HG03432 (cell line): ENCODE measurements around the gene TNRC18.

Source experiments
- ATAC-seq: cut with Tn5 transposase; IDR thresholded peaks from one replicate; pipeline ENCODE4 v1.9.1; 2021; ENCODE audit warnings: mild to moderate bottlenecking, moderate library complexity; ENCODE audit not compliant: unreplicated experiment

Gene TNRC18

DNA sequence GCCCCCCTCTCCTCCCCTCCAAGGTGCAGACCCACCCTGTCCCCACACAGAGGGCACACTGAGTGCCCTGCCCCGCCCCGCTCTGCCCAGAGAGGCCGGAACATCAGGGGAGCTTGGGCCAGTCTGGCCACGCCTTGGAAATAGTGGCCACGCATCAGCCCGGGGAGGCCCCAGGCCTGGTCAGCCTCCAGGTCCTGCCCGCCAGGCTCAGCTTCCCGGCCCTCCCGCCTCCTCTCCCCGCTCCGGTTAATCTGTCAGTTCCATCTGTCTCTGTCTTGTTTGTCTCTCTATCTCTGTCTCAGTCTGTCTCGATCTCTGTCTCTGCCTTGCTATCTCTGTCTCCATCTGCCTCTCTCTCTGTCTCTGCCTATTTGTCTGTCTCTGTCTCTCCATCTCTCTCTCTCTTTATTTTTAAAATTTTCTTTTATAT is 28.9 kb upstream of the TNRC18 start:
- ATAC-seq, result no peak

DNA sequence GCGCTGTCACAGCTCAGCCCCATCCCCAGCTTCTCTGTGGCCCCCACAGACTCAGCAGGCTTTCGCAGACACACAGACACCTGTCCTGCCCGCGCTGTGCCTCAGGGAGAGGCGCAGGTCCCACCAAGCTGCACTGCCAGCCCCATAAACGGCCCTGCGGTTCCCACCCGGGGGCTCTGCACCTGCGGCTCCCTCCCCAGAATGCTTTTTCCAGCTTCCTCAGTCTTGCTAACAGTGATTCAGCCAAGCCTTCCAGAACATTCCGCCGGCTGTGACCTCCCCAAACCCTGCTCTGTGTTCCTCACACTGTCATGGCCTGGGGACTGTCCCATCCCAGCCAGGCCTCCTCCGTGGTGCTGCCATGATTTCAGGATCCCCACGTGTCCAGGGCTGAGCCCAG is 27.8 kb upstream of the TNRC18 start:
- ATAC-seq, result no peak

DNA sequence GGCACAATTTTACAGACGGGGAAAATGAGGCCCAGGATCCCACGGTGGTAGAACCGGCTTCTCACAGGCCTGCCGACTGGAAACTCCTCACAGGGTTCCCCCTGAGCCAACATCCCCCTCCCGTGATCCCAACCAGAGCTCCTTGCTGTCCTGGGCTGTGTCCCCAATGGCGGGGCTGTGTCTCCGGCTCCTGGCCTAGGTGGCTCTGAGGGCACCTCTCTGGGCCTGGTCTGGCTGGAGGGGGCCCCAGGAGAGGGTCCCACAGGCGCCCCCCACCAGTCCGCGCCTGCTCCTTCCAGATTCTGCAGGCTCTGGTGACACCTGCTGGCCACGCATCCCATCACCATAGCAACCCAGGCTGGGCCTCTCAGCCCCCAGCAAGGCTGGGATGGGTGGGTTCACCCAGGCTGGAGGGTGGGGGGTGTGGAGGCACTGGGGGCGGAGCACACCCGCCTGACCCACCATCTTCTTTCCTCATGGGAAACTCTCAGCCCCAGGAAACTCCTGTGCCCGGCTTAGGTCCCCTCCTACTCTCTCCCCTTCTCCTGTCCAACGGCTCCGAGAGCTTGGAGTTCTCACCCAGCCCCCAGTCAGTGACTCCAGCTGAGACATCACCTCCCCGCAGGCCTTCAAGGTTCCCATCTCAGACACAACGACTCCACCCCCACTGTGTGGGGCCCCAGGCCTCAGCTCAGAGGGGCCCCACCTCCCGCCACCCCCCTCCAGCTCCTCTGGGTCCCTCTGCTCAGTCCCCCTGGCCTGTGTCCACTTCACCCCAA is 27.1 kb upstream of the TNRC18 start:
- ATAC-seq, result no peak

DNA sequence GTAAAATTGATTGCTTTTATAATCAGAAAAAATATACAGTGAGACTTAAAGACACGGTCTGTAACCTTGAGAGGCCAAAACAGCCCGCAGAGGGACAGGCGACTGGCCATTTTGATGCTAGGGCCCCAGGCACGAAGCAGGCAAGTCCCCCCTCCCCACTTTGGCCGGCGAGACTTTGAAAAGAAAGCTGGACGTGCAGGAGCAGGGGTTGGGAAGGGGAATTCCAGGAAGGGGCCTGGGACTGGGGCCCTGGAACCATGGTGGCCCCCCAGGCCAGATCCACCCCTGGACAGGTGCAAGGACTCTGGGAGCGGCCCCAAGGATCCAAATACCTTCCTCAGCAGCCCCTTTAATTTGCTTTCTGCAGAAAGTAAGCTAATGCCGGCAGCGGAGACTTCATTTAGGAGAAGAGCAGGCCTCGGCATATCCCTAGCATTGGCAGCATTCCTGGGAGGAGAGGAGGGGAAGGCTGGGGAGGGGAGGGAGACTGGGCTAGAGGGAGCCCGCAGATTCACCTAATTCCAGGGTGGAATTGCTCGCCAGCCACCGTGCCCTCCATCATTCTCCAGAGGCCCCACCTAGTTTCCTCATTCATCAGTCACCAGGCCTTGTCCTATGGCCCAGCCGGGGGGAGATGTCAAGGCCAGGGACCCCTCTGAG is 24.9 kb upstream of the TNRC18 start:
- no peak for ATAC-seq

DNA sequence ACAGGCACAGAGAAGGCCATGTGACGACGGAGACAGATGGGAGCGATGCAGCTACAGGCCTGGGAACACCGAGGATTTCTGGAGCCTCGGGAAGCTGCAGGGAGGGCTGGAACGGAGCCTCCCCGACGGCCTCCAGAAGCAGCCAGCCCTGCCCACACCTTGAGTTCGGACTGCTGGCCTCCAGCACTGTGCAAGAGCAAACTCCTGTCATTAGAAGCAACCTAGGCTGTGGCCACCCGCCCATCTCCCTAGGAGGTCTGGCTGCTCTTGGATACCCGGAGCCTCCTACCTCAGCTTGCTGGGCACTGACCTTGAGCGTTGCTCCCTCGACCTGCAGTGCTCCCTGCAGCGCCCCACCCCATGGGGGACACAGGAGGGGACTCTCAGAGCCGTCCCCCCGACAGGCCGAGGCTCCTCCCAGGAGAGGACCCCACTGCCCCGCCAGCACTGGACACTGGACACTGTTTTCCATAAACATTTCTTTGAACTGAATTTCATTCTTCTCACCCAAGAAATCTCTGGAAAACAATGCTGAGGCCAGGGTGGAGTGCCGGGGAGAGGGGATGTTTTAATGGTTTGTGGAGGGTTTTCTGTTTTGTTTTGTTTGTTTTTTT is 22.5 kb upstream of the TNRC18 start:
- ATAC-seq, result no peak

DNA sequence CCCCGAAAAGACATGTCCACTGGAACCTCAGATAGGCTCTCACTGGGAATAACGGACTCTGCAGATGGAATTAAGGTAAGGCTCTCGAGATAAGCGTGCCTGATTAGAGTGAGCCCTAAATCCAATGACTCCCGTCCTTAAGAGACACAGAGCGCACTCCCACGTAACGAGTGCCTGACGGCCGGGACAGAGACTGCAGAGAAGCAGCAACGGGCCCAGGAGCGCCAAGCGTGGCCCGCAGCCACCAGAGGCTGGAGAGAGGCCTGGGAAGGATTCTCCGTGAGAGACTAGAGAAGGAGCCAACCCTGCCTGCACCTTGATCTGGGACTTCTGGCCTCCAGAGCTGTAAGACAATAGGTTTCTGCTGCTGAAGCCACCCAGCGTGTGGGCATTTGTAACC is 20.0 kb upstream of the TNRC18 start:
- no peak for ATAC-seq

DNA sequence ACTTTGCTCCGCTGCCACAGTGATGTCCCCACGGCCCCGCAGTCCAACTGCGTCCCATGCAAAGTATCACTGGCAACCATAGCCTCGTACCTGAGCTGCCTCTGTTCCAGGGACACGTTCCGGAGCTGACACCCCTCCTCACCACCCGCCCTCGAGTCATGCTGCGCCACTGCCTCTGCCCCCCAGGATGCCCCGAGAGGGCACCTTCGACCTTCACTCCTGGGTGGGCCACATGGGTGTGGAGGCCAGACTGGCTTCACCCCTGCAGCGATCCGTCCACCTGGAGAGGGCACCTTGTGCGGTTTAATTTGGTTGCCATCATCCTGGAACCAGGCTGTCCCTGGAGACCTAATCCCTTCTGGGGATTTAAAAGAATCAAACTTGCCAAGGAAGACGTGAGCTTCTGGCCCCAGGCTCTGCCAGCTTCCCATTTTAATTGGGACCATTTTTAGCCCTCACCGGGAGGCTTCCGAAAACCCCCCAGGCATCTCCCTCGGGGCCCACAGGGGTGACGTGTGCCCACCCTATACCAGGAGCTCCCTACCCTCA is 19.2 kb upstream of the TNRC18 start:
- no peak for ATAC-seq

DNA sequence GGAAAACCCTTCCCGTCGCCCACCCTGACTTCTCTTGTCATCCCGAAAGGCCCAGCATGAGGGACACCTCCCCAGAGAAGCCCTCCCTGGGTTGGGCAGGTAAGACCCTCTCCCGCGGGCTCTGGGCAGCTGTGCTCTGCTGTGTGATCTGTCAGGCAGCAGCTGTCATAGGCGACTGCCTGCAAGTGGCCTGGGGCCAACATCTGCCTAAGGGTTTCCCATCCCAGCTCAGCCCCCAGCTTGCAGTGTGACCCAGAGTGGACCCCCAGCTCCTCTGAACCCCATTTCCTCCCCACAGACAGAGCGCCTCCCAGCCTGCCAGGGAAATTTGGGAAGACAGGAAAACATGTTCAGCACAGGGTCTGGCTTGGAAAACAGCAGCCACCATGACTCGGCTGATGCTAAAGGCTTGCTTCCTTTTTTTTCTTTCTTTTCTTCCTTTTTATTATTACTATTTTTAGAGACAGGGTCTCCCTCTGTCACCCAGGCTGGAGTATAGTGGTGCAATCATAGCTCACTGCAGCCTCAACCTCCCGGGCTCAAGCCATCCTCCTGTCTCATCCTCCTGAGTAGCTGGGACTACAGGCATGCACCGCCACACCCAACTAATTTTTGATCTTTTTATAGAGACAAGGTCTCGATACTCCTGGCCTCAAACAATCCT is 18.3 kb upstream of the TNRC18 start:
- no peak for ATAC-seq

DNA sequence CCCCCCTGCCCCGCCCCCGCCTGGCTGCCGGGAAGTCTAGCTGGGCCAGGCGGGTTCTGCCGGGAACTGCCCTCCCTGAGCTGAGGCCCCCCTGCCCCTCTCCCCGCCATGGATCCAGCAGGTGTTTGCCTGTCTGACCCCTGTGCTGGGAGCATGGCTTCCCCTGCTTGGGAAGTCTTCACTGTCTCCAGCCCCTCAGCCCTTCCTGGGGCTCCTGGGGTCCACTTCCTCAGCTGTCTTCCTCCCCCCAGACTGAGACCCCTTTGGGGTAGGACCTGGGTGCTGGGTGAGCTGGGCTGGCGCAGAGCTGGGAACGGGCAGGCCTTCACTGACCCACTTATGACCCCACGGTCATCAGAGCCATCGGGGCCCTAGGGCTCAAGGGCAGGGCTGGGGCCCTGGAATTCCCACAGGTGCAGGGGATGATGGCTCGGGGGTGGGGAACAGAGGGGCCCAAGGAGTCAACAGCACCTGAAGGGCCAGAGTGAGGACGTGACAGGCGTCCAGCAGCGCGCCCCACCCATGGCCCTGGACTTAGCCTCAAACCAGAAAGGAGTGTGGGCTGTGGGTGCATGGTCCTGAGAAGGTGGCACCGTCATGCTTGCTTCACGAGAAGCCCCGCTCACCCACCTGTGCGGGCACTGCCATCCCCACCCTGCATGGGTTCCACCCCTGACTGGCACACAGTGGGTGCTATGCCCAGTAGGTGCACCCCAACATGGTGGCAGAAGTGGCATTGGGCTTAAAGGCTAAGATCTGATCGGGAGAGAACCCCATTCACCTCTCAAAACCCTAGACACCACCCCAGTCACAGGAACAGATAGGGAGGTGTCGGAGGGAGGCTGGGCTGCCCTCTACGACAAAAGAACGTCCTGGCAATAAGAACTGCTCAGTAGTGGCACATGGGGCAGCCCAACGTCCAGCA is 16.2 kb upstream of the TNRC18 start:
- ATAC-seq, result no peak

DNA sequence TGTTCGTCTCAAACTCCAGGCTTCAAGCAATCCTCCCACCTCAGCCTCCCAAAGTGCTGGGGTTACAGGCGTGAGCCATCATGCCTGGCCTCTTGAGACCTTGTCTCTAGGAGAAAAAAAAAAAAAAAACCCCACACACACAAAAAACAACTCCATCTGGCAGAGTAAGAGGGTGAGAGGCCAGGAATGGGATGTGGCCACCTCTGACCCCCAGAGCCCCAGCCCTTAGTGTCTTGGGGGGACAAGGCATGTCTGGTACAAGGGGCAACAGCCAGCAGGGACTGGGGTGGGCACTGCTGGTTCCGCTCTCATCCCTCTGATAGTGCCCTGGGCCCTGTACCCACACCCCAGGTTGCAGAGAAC is 15.6 kb upstream of the TNRC18 start:
- no peak for ATAC-seq

DNA sequence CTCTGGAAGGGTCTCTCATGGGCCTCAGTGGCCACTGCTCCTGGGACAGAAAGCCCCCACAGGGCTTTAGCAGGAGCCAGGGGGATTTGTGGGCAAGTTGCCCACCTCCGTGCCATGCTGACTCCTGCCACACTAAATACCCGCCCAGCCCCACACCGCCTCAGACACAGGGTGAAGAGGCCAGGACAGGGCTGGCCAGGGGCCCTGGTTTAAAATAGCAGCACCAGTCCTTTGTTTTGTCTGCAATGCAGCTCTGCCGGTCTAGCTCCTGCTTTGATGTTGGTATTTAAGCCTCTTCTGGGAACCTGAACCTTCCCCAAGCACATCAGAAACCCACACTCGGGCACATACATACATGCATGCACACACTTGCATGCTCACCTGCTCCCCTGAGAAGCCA is 14.4 kb upstream of the TNRC18 start:
- no peak for ATAC-seq

DNA sequence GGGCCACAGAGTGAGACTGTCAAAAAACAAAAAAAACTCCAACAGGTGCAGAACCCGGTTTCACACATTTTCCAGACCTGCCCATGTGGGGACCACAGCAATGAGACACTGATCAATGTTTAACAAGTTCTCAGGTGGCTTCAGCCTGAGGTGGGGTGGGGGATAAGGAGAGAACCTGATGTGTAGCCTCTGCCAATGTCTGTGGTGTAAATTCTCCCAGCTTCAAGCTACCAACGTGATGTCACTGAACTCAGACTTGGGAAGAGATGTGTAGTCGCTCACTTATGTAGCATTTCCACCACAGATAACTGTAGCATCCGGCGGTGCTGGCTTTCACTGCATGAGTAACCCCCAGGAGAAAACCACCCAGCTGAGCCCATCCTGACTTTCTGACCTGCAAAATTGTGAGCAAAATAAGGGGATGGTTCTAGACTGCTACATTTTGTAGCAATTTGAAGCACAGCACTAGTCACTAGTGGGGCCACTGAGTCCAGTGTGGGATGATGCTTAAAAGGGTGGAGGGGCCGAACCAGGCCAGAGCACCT is 13.8 kb upstream of the TNRC18 start:
- no peak for ATAC-seq

DNA sequence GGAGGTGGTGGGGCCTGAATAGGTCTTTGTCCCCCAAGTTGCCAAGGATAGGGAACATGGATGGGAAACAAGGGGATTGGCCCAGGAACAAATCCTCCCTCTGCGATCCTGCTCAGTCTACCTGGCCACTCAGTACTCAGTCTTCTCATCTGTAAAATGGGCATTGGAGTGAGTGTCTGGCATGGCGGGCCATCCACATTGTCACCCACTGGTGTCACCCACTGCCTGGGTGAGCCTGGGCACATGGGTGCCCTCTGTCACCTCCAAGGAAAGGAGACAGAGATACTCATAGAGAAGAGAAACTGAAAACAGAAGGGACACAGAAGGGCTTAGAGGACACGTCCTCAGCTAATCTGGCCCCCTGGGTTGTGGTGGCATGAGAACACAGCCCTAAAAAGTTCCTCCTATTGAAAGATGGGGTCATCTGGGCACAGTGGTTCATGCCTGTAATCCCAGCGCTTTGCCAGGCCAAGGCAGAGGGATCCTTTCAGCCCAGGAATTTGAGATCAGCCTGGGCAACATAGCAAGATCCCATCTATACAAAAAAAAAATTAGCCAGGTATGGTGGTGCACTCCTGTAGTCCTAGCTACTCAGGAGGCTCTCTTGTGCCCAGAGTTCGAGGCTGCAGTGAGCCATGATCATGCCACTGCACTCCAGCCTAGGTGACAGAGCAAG is 12.5 kb upstream of the TNRC18 start:
- ATAC-seq, result no peak

DNA sequence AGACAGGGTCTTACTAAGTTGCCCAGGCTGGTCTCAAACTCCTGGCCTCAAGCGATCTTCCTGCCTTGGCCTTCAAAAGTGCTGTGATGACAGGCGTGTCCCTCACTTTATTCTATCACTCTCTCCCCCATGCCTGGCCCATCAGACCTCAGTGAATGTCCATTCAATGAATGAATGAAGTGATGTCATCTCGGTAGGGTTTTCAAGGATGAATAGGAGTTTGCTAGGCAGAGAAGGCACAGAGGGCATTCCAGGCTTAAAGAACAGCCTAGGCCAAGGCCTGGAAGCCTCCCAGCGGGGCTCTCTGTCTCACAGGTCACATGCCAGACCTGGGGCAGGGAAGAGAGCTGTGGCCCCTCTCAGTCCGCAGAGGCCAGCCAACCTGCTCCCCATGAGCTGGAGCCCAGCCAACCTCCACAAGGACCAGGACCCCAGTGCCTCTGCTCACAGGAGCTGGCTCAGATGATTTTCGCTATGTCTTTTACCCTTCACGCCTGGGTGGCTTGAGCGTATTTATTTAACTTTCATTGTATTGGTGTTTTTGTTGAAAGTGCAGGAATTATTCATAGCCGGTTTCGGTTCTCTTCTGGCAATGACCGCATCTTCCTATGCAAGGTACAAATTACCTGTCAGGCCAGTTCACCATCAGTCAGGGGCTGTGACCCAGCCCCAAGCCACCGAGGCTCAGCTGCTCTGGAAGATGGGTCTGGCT is 11.8 kb upstream of the TNRC18 start:
- ATAC-seq, result no peak

DNA sequence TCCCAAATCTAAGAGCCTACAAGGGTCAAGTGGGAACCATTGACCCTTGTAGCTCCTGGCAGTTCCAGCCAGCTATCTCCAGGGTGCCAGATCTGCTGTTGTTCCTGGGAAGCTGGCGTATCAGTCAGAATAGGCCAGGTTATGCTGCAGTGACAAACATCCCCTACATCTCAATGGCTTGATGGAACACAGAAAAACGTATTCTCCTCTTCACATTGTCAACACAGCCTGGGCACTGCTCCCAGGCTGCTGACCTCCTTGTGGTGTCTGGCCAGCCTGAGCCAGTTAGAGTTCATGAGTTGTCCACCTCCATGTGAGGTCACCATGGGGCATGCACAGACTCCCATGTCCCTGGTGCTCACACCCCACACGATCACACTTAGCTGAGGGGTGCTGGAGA is 9.5 kb upstream of the TNRC18 start:
- no peak for ATAC-seq

DNA sequence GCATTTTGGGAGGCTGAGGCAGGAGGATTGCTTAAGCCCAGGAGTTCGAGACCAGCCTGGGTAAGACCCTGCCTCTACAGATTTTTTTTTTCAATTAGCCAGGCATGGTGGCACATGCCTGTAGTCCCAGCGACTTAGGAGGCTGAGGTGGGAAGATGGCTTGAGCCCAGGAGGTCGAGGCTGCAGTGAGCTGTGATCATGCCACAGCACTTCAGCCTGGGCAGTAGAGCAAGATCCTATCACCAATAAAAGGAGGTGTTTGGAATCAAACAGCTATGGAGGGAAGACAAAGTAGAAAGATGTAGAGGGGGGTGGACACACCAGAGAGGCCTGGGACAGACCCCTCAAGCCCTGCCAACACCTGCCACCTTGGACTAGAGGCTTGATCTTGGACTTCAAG is 9.1 kb upstream of the TNRC18 start:
- no peak for ATAC-seq

DNA sequence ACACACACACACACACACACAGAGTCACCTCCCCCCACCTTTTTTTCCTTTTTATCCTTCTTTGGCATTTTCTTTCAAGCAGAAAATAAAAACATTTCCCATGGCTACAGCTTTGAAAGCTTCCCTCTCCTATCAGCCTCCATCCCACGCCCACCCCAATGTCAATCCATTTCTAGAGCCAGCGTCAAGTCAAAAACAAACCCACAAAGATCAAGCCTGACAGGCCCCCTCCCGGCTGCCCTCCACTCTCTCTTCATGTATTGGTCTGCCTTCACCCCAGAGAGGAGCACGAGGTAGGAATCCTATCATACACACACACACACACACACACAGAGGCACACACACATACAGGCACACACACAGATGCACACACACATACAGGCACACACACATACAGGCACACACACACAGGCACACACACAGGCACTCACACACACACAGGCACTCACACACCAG is 8.0 kb upstream of the TNRC18 start:
- no peak for ATAC-seq

DNA sequence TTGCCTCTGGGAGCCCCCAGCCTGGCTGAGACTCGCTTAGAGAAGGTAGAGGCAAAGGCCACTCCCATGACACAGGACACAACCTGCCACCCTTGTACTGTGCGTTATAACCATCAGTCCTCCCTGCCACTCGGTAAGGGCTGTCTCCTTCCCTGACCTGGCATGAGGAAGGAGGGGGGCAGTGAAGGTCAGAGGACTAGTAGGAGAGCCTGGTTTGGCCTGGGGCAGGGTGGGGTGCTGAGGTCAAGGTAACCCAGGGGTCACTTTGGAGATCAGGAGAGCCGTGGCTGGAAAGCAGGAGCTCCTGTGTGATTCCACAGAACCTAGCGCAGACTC is 6.9 kb upstream of the TNRC18 start:
- no peak for ATAC-seq
